ENCODE results near the gene ATAD3B. TPM values are rescaled to one million over a fixed set of nuclear protein-coding genes. Genes with fewer than 3 reads are reported as not detected.

ATAD3B gene
- total RNA-seq, 1 donor from 2014 or later: 39.2 TPM

- TF ChIP-seq CTCF (IDR thresholded peaks at IDR 0.05; ENCODE audit: unreplicated experiment): no peak
- Mint-ChIP-seq H3K9me3 (no peaks in the 10 kb centered on the region), H3K36me3 (no peaks in the 10 kb centered on the region), H3K27ac (peak overlapping the region; percentile 90), H3K27me3 (ENCODE audit: low read depth) (no peaks in the 10 kb centered on the region), H3K4me1 (peaks cover 53% of the 10 kb centered on the region), H3K4me3 (peak overlapping the region; percentile 24)
- DNase-seq (ENCODE audit: low spot score in 2 of 2, unreplicated experiment in 2 of 2): no peak
Observed at GRCh38 chr1:1432274-1432950, 39.2 kb upstream of the ATAD3B start.

- no peaks in the 10 kb centered on the region for H3K36me3 Mint-ChIP-seq
- H3K4me3 Mint-ChIP-seq: peak overlapping the region; percentile 48
- DNase-seq (ENCODE audit: low spot score in 2 of 2, unreplicated experiment in 2 of 2): peak in 1 of 2 experiments; percentile 74
- TF ChIP-seq CTCF (IDR thresholded peaks at IDR 0.05; ENCODE audit: unreplicated experiment): no peak
- no peaks in the 10 kb centered on the region for H3K9me3 Mint-ChIP-seq
- H3K4me1 Mint-ChIP-seq: peaks cover 53% of the 10 kb centered on the region
- peak overlapping the region; percentile 95 for H3K27ac Mint-ChIP-seq
- H3K27me3 Mint-ChIP-seq (ENCODE audit: low read depth): no peaks in the 10 kb centered on the region
Observed at GRCh38 chr1:1432951-1433803, 38.4 kb upstream of the ATAD3B start.

- no peak for TF ChIP-seq CTCF (IDR thresholded peaks at IDR 0.05; ENCODE audit: unreplicated experiment)
- peaks cover 51% of the 10 kb centered on the region for H3K4me1 Mint-ChIP-seq
- no peaks in the 10 kb centered on the region for H3K27me3 Mint-ChIP-seq (ENCODE audit: low read depth)
- H3K27ac Mint-ChIP-seq: peak overlapping the region; percentile 95
- H3K36me3 Mint-ChIP-seq: no peaks in the 10 kb centered on the region
- DNase-seq (ENCODE audit: low spot score in 2 of 2, unreplicated experiment in 2 of 2): no peak
- no peaks in the 10 kb centered on the region for H3K9me3 Mint-ChIP-seq
- peak overlapping the region; percentile 48 for H3K4me3 Mint-ChIP-seq
Observed at GRCh38 chr1:1433804-1434130, 37.8 kb upstream of the ATAD3B start.

- peaks cover 51% of the 10 kb centered on the region for H3K4me1 Mint-ChIP-seq
- peak overlapping the region; percentile 68 for H3K4me3 Mint-ChIP-seq
- peak in 1 of 2 experiments; percentile 74 for DNase-seq (ENCODE audit: low spot score in 2 of 2, unreplicated experiment in 2 of 2)
- H3K27ac Mint-ChIP-seq: peak overlapping the region; percentile 95
- H3K27me3 Mint-ChIP-seq (ENCODE audit: low read depth): no peaks in the 10 kb centered on the region
- no peaks in the 10 kb centered on the region for H3K36me3 Mint-ChIP-seq
- no peaks in the 10 kb centered on the region for H3K9me3 Mint-ChIP-seq
- TF ChIP-seq CTCF (IDR thresholded peaks at IDR 0.05; ENCODE audit: unreplicated experiment): no peak
Observed at GRCh38 chr1:1434131-1434823, 37.3 kb upstream of the ATAD3B start.

GRCh38 chr1:1434824-1435105 lies 36.8 kb upstream of the ATAD3B start:
- H3K4me3 Mint-ChIP-seq: peak overlapping the region; percentile 68
- peak overlapping the region; percentile 95 for H3K27ac Mint-ChIP-seq
- H3K27me3 Mint-ChIP-seq (ENCODE audit: low read depth): no peaks in the 10 kb centered on the region
- no peak for DNase-seq (ENCODE audit: low spot score in 2 of 2, unreplicated experiment in 2 of 2)
- no peak for TF ChIP-seq CTCF (IDR thresholded peaks at IDR 0.05; ENCODE audit: unreplicated experiment)
- H3K36me3 Mint-ChIP-seq: no peaks in the 10 kb centered on the region
- no peaks in the 10 kb centered on the region for H3K9me3 Mint-ChIP-seq
- H3K4me1 Mint-ChIP-seq: peaks cover 46% of the 10 kb centered on the region

All from mesothelial cell of epicardium (in vitro differentiated cells).